Neural cell (in vitro differentiated cells): ENCODE measurements around the gene NFYC. TPM values are rescaled to one million over a fixed set of nuclear protein-coding genes. Genes with fewer than 3 reads are reported as not detected.

Experiments used
- H2AFZ ChIP-seq: fragments of 200-600, 300-800 bp; sonication (generic), shearing (Covaris generic); 2 replicates; pipeline ENCODE4 v1.6.0; 2014; ENCODE audit warnings: low read depth, mild to moderate bottlenecking, antibody characterized with exemption, low read length, moderate library complexity
- H3F3A ChIP-seq: fragments of 200-600 bp; shearing (Covaris generic); 2 replicates; pipeline ENCODE4 v1.6.1; 2016; ENCODE audit warnings: mild to moderate bottlenecking, moderate library complexity, mixed read lengths, antibody characterized with exemption, low read length; ENCODE audit not compliant: insufficient read depth, poor library complexity, severe bottlenecking
- H3K27ac ChIP-seq: fragments of 200-600, 300-800 bp; sonication (generic), shearing (Covaris generic); 2 replicates; pipeline ENCODE4 v1.5.1; 2014; ENCODE audit warnings: mild to moderate bottlenecking, low read length, moderate library complexity
- H3K27me3 ChIP-seq: fragments of 300-800, 200-600 bp; sonication (generic), shearing (Covaris generic); 2 replicates; pipeline ENCODE4 v1.6.0; 2014; ENCODE audit warnings: mild to moderate bottlenecking, low read depth, low read length, moderate library complexity; ENCODE audit not compliant: insufficient read depth
- H3K36me3 ChIP-seq: fragments of 300-800, 200-600 bp; sonication (generic), shearing (Covaris generic); 2 replicates; pipeline ENCODE4 v1.5.1; 2014; ENCODE audit warnings: mild to moderate bottlenecking, antibody characterized with exemption, low read length, moderate library complexity; ENCODE audit not compliant: insufficient read depth
- H3K4me2 ChIP-seq: fragments of 300-800, 200-600 bp; sonication (generic), shearing (Covaris generic); 2 replicates; pipeline ENCODE4 v1.6.0; 2014; ENCODE audit warnings: mild to moderate bottlenecking, low read length
- H3K4me3 ChIP-seq: fragments of 300-800, 200-600 bp; sonication (generic), shearing (Covaris generic); 2 replicates; pipeline ENCODE4 v1.5.1; 2014; ENCODE audit warnings: mild to moderate bottlenecking, low read length, moderate library complexity
- H3K79me2 ChIP-seq: fragments of 200-600 bp; shearing (Covaris generic); replicated peaks from 2 replicates; pipeline ENCODE4 v1.6.0; 2014; ENCODE audit warnings: mild to moderate bottlenecking, low read length, moderate library complexity; ENCODE audit not compliant: insufficient read depth
- H3K9ac ChIP-seq: fragments of 300-800, 200-600 bp; sonication (generic), shearing (Covaris generic); 2 replicates; pipeline ENCODE4 v1.6.1; 2016; ENCODE audit warnings: mild to moderate bottlenecking, low read length, mixed read lengths
- H3K9me2 ChIP-seq: fragments of 200-600 bp; shearing (Covaris generic); 2 replicates; pipeline ENCODE4 v1.6.1; 2016; ENCODE audit warnings: mild to moderate bottlenecking, low read length, mixed read lengths; ENCODE audit not compliant: insufficient read depth
- H3K9me3 ChIP-seq: fragments of 200-600, 300-800 bp; sonication (generic), shearing (Covaris generic); 2 replicates; pipeline ENCODE4 v1.6.1; 2016; ENCODE audit warnings: mild to moderate bottlenecking, mixed run types, low read length, moderate library complexity, mixed read lengths
- H4K20me1 ChIP-seq: fragments of 200-600 bp; shearing (Covaris generic); 2 replicates; pipeline ENCODE4 v1.6.1; 2016; ENCODE audit warnings: mild to moderate bottlenecking, mixed run types; ENCODE audit not compliant: insufficient read depth
- CTCF ChIP-seq: fragments of 450-650 bp; IDR thresholded peaks from 2 replicates; pipeline ENCODE4 v1.5.1; 2014; ENCODE audit warnings: antibody characterized with exemption, mild to moderate bottlenecking, moderate library complexity; ENCODE audit not compliant: poor library complexity, severe bottlenecking
- EP300 ChIP-seq: fragments of 450-650 bp; conservative IDR thresholded peaks from 2 replicates; pipeline ENCODE4 v1.6.1; 2014; ENCODE audit warnings: antibody characterized with exemption, mild to moderate bottlenecking, moderate library complexity; ENCODE audit not compliant: poor library complexity, severe bottlenecking
- EZH2 ChIP-seq: fragments of 200-600, 300-800 bp; shearing (Covaris generic), sonication (generic); IDR thresholded peaks from 2 replicates; pipeline ENCODE4 v1.6.1; 2014; ENCODE audit warnings: antibody characterized with exemption, low read length, borderline replicate concordance, mild to moderate bottlenecking; ENCODE audit not compliant: insufficient read depth, poor library complexity, severe bottlenecking
- MXI1 ChIP-seq: fragments of 450-650 bp; conservative IDR thresholded peaks from 2 replicates; pipeline ENCODE4 v1.6.1; 2014; ENCODE audit warnings: antibody characterized with exemption, mild to moderate bottlenecking; ENCODE audit not compliant: poor library complexity, severe bottlenecking
- POLR2AphosphoS5 ChIP-seq: IDR thresholded peaks from 2 replicates; pipeline ENCODE4 v1.6.1; 2012
- RAD21 ChIP-seq: fragments of 450-650 bp; conservative IDR thresholded peaks from 2 replicates; pipeline ENCODE4 v1.6.1; 2014; ENCODE audit warnings: antibody characterized with exemption, mild to moderate bottlenecking, moderate library complexity
- SMC3 ChIP-seq: fragments of 450-650 bp; conservative IDR thresholded peaks from 2 replicates; pipeline ENCODE4 v1.6.1; 2014; ENCODE audit warnings: antibody characterized with exemption, mild to moderate bottlenecking, moderate library complexity; ENCODE audit not compliant: poor library complexity
- TAF1 ChIP-seq: IDR thresholded peaks from 2 replicates; pipeline ENCODE4 v1.6.1; 2012; ENCODE audit warnings: low read depth
- polyA plus RNA-seq: library from polyadenylated mRNA; depleted of rRNA; stranded (reverse); fragments of >200 nt; gene quantifications from 2 replicates; pipeline ENCODE4 v1.2.3, GENCODE V29; 2014
- TF ChIP-seq, protein P1 (sequence below): IDR thresholded peaks from 2 replicates; pipeline ENCODE4 v1.6.1; 2012; ENCODE audit warnings: borderline replicate concordance

The NFYC gene
- polyA plus RNA-seq, 1 donor from 2014 or later: 66.0 TPM

DNA sequence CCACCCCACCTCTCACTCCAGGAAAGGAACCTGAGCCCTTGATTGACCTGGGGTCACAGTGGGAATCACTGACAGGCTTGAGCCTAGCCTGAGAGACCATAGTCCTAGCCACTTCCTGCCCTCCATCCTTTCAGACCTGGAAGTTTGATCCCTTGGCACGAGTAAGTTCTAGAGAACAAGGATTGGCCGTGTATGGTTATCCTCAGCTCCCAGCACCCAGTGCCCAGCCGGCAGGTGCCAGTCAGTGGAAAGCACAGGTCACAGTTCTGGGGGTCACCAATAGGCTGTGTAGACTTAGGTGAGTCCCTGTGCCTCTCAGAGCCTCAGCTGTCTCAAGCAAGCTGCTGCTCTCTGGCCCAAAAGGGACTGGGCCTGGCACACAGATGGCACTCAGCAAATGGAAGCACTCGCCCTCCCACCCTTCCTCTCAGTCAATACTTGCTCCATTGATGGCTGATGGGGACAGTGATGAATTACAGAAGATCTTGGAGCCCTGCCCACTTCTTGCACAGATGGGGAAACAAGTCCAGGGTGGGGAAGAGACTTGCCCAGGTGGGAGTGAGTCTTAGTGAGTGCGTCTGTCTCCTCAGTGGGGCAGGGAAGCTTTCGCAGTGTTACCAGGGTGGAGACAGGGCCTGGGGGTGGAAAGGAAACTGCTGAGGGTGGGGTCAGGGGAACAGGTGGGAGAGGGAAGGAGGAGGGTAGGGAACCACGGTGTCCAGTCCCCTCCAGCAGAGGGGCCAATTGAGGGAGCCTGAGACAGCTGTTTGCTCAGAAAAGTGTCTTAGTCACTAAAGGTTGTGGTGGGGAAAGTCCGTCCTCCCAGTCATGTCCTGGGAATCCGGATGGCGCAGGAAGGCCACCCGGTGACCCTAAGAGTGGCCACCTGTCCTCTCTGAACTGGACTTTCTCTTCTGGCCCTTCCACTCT is 89.4 kb downstream of the NFYC start:
- H3K9ac ChIP-seq: no peak overlapping the region
- H3K27ac ChIP-seq: no peak overlapping the region
- H3K79me2 ChIP-seq: no peaks in the 10 kb centered on the region
- H3K4me3 ChIP-seq: no peak overlapping the region
- peaks cover 6% of the 10 kb centered on the region for H3K36me3 ChIP-seq
- H3K9me3 ChIP-seq: peaks cover 5% of the 10 kb centered on the region
- H3F3A ChIP-seq: no peaks in the 10 kb centered on the region
- peaks cover 24% of the 10 kb centered on the region for H3K27me3 ChIP-seq
- H3K4me2 ChIP-seq: no peak overlapping the region
- no peaks in the 10 kb centered on the region for H4K20me1 ChIP-seq
- H3K9me2 ChIP-seq: no peaks in the 10 kb centered on the region
- H2AFZ ChIP-seq: no peak overlapping the region
- TF ChIP-seq MXI1 (no peak), POLR2AphosphoS5 (no peak), TAF1 (no peak), CTCF (no peak), RAD21 (no peak), EP300 (no peak), EZH2 (no peak), SMC3 (no peak)
- TF ChIP-seq, protein P1, sequence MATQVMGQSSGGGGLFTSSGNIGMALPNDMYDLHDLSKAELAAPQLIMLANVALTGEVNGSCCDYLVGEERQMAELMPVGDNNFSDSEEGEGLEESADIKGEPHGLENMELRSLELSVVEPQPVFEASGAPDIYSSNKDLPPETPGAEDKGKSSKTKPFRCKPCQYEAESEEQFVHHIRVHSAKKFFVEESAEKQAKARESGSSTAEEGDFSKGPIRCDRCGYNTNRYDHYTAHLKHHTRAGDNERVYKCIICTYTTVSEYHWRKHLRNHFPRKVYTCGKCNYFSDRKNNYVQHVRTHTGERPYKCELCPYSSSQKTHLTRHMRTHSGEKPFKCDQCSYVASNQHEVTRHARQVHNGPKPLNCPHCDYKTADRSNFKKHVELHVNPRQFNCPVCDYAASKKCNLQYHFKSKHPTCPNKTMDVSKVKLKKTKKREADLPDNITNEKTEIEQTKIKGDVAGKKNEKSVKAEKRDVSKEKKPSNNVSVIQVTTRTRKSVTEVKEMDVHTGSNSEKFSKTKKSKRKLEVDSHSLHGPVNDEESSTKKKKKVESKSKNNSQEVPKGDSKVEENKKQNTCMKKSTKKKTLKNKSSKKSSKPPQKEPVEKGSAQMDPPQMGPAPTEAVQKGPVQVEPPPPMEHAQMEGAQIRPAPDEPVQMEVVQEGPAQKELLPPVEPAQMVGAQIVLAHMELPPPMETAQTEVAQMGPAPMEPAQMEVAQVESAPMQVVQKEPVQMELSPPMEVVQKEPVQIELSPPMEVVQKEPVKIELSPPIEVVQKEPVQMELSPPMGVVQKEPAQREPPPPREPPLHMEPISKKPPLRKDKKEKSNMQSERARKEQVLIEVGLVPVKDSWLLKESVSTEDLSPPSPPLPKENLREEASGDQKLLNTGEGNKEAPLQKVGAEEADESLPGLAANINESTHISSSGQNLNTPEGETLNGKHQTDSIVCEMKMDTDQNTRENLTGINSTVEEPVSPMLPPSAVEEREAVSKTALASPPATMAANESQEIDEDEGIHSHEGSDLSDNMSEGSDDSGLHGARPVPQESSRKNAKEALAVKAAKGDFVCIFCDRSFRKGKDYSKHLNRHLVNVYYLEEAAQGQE: no peak

GRCh38 chr1:40781608-40781971 is 90.1 kb downstream of the NFYC start:
- Histone ChIP-seq H2AFZ (no peak overlapping the region), H3K79me2 (no peaks in the 10 kb centered on the region), H3K27ac (no peak overlapping the region), H3K9me3 (peaks cover 3% of the 10 kb centered on the region), H3K4me2 (no peak overlapping the region), H4K20me1 (no peaks in the 10 kb centered on the region), H3K27me3 (peaks cover 24% of the 10 kb centered on the region), H3K9me2 (no peaks in the 10 kb centered on the region), H3K9ac (no peak overlapping the region), H3F3A (no peaks in the 10 kb centered on the region), H3K4me3 (no peak overlapping the region), H3K36me3 (peaks cover under 1% of the 10 kb centered on the region)
- no peak for TF ChIP-seq POLR2AphosphoS5
- no peak for TF ChIP-seq TAF1
- TF ChIP-seq EZH2: no peak
- TF ChIP-seq EP300: no peak
- no peak for TF ChIP-seq RAD21
- TF ChIP-seq, protein P1: no peak
- no peak for TF ChIP-seq SMC3
- TF ChIP-seq CTCF: no peak
